SK-N-SH treated with all-trans-retinoic acid at 6 μM for 48 hours (cell line): Measurements from ENCODE around the gene COL12A1.

ENCODE experiments used
- ARNTL ChIP-seq: fragments of 450-650 bp; formaldehyde crosslinking; IDR thresholded peaks from 2 replicates; pipeline ENCODE4 v1.5.0; 2020; ENCODE audit warnings: low read depth, mild to moderate bottlenecking, moderate library complexity, borderline replicate concordance
- CSDC2 ChIP-seq: fragments of 250-450 bp; sonication (Bioruptor Pico); IDR thresholded peaks from 2 replicates; pipeline ENCODE4 v1.5.0; 2020; ENCODE audit warnings: mild to moderate bottlenecking, moderate library complexity
- ZC3H10 ChIP-seq: fragments of 250-450 bp; sonication (Bioruptor Pico); IDR thresholded peaks from 2 replicates; pipeline ENCODE4 v1.5.1; 2021; ENCODE audit warnings: mild to moderate bottlenecking, moderate library complexity
- ZFP3 ChIP-seq: fragments of 250-450 bp; sonication (Bioruptor Pico); IDR thresholded peaks from 2 replicates; pipeline ENCODE4 v1.5.0; 2020; ENCODE audit warnings: mild to moderate bottlenecking, moderate library complexity
- ZNF565 ChIP-seq: fragments of 450-650 bp; formaldehyde crosslinking; conservative IDR thresholded peaks from 2 replicates; pipeline ENCODE4 v1.5.0; 2020; ENCODE audit warnings: low read depth, mild to moderate bottlenecking, moderate library complexity
- ZNF8 ChIP-seq: fragments of 450-650 bp; formaldehyde crosslinking; IDR thresholded peaks from 2 replicates; pipeline ENCODE4 v1.5.0; 2020; ENCODE audit warnings: mild to moderate bottlenecking, moderate library complexity
- TF ChIP-seq, protein P1 (sequence below): fragments of 250-450 bp; sonication (Bioruptor Pico); IDR thresholded peaks from 2 replicates; pipeline ENCODE4 v1.5.1; 2020; ENCODE audit warnings: low read depth, mild to moderate bottlenecking, moderate library complexity

DNA sequence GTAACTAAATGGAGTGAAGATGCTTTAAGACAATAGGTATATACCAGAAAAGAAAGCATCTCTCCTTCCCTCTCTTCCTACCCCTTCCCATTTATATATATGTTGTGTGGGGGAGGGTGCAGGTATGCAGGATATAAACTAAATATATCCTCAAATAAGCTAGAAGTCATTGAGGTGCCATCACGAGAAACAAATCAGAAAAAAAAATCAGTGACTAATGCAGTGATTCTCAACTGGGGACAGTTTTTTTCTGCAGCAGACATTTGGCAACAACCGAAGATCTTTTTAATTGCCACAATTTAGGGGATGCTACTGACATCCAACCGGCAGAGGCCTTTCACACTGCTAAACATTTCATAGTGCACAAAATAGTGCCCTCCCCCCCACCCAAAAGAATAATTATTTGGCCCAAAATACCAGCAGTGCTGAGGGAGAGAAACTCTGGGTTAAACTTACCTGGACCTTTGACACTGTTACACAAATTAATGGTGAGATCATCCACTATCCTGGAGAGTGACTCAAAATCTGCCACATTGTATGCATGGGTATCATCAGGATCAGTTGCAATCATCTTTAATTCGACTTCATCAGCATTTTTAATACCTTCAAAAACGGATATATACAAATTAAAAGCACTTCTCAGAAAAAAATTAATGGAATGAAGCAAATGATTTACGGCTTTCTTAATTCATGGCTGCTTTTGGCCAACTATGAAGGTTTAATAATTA, 55.0 kb downstream of the COL12A1 start:
- TF ChIP-seq ZNF8 (CRISPR knock-in tag) (no peak), ZNF565 (CRISPR knock-in tag) (no peak), ARNTL (no peak), ZFP3 (CRISPR knock-in tag) (no peak), ZC3H10 (CRISPR knock-in tag) (no peak), CSDC2 (no peak)
- TF ChIP-seq, protein P1, sequence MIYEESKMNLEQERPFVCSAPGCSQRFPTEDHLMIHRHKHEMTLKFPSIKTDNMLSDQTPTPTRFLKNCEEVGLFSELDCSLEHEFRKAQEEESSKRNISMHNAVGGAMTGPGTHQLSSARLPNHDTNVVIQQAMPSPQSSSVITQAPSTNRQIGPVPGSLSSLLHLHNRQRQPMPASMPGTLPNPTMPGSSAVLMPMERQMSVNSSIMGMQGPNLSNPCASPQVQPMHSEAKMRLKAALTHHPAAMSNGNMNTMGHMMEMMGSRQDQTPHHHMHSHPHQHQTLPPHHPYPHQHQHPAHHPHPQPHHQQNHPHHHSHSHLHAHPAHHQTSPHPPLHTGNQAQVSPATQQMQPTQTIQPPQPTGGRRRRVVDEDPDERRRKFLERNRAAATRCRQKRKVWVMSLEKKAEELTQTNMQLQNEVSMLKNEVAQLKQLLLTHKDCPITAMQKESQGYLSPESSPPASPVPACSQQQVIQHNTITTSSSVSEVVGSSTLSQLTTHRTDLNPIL, result no peak
